Spinal cord (tissue), 10 donors: Measurements from ENCODE around the gene CUX1. TPM values are rescaled to one million over a fixed set of nuclear protein-coding genes. Genes with fewer than 3 reads are reported as not detected.

ENCODE experiments used
- DNase-seq, 6 donors: peaks; one replicate each; pipeline versions ENCODE4 v3.0.0 to v3.0.0-alpha.2; 2013 to 2015; ENCODE audit warnings: low spot score in 6 of 6, low read depth in 4 of 6
- H3K27ac ChIP-seq: one replicate; pipeline ENCODE4 v1.5.1; 2013; ENCODE audit warnings: low read depth, low read length, control low read depth
- H3K27me3 ChIP-seq: one replicate; pipeline ENCODE4 v1.6.1; 2013; ENCODE audit warnings: low read length; ENCODE audit not compliant: control insufficient read depth, insufficient read depth
- H3K36me3 ChIP-seq: one replicate; pipeline ENCODE4 v1.6.1; 2013; ENCODE audit warnings: low read length; ENCODE audit not compliant: control insufficient read depth, insufficient read depth
- H3K4me1 ChIP-seq: one replicate; pipeline ENCODE4 v1.6.1; 2013; ENCODE audit warnings: low read length; ENCODE audit not compliant: control insufficient read depth, insufficient read depth
- H3K4me3 ChIP-seq: one replicate; pipeline ENCODE4 v1.5.1; 2013; ENCODE audit warnings: low read depth, low read length, control low read depth
- H3K9me3 ChIP-seq: one replicate; pipeline ENCODE4 v1.6.1; 2013; ENCODE audit warnings: low read length; ENCODE audit not compliant: control insufficient read depth, insufficient read depth
- WGBS: methylation state at CpG from one replicate; pipeline ENCODE4 v1.1.5; 2013; ENCODE audit warnings: missing lambda C conversion rate; ENCODE audit not compliant: insufficient coverage; 5-methylcytosine and 5-hydroxymethylcytosine counted together
- polyA plus RNA-seq, 2 donors: library from polyadenylated mRNA; unstranded; fragments of 120-200 nt; gene quantifications; one replicate each; pipeline ENCODE4 v1.2.1, GENCODE V29; 2013; ENCODE audit not compliant: insufficient read length in 2 of 2
- total RNA-seq, 2 donors: library from RNA; depleted of rRNA in 1 of 2; stranded (reverse); fragments of 120-200 nt in 1 of 2; fragments of >200 nt in 1 of 2; gene quantifications; one replicate each; pipeline versions ENCODE4 v1.2.3 to v1.2.4, GENCODE V29; 2013 to 2014
- donor health status: healthy.

CUX1 gene
- total and polyA plus RNA-seq, 4 donors = 45.1 to 111 (median 76.1) TPM

DNA sequence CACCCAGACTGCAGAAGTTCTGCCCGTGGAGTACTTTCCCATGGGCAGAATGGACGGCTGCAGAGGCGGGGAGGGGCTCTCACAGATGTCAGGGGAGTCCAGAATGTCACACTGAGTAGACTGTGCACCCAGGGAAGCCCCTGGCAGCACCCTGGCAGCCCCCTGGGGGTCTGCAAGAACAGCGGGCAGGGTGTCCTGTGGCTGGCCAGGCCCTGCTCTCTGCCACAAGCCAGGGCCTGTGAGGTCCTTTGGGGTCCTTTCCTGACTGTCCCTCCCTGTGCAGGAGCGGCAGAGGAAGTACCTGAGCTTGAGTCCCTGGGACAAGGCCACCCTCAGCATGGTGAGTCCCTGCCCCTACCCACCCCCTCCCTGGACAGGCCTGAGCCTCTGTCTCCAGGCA lies 463.1 kb downstream of the CUX1 start:
- DNase-seq = no peak
- H3K4me1 ChIP-seq = peaks cover 21% of the 10 kb centered on the region
- no peaks in the 10 kb centered on the region for H3K27me3 ChIP-seq
- H3K36me3 ChIP-seq = peaks cover 18% of the 10 kb centered on the region
- 86% methylated on average over 5 of the region's 5 CpGs for whole genome bisulfite sequencing
- H3K27ac ChIP-seq = no peak overlapping the region
- H3K4me3 ChIP-seq = no peak overlapping the region
- H3K9me3 ChIP-seq = no peaks in the 10 kb centered on the region

DNA sequence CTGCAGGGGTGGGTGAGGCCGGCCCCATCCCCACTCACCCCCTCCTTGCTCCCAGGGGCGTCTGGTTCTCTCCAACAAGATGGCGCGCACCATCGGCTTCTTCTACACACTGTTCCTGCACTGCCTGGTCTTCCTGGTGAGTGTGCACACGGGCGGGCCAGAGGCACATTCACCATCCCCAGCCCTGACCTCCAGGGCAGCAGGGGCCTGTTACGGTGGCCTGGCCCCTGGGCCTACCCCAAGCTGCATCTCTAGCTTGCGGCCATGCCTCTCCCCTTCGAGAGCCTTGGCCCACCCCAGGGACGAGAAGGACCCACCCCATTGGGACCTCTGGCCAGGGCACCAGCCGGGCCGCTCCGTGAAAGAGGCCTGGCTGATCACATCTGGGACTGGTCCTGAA lies 464.4 kb downstream of the CUX1 start:
- Histone ChIP-seq H3K27ac (no peak overlapping the region), H3K27me3 (no peaks in the 10 kb centered on the region)
- WGBS = 88% methylated on average over 14 of the region's 14 CpGs

DNA sequence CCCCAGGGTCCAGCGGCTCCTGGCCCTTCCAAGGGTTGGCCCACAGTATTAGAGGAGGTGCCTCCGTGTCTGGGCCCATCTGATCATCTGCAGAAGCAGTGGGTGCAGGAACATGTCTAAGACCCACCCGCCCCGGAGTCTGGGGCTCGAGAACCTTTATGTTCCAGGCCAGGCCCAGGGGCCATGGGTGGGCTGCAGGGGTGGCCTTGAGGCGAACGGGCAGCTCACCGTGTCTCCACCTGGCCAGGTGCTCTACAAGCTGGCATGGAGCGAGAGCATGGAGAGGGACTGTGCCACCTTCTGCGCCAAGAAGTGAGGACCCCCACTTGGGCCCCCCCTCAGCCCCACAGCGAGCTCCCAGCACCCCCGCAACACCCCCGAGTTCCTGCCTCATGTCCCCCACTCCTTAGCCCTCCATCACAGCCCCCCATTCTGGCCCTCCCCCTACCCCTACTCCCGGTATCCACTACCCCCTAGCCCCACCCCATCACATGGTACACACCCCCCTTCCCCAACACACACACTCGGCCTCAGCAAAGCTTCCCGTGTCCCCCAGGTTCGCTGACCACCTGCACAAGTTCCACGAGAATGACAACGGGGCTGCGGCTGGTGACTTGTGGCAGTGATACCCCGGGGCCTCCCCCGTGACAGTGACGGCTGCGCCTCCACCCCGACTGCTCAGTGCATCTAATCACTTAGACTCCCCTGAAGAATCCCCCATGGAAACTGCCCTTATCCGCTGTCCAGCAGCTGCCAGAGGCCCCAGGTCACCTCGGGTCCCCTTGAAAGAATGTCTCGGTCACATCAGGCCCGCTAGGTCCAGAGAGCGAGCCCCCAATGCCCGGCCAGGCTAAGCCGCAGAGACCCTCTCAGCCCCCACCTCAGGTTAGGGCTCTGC lies 465.3 kb downstream of the CUX1 start:
- no peaks in the 10 kb centered on the region for H3K27me3 ChIP-seq
- peaks cover 18% of the 10 kb centered on the region for H3K36me3 ChIP-seq
- H3K4me3 ChIP-seq = no peak overlapping the region
- no peak overlapping the region for H3K27ac ChIP-seq
- no peaks in the 10 kb centered on the region for H3K9me3 ChIP-seq
- DNase-seq = no peak
- WGBS = 87% methylated on average over 27 of the region's 32 CpGs
- peaks cover 33% of the 10 kb centered on the region for H3K4me1 ChIP-seq

More for the DNA sequence above, 464.4 kb downstream of the CUX1 start:
- Histone ChIP-seq H3K36me3 (peaks cover 18% of the 10 kb centered on the region), H3K4me1 (peaks cover 30% of the 10 kb centered on the region), H3K4me3 (no peak overlapping the region), H3K9me3 (no peaks in the 10 kb centered on the region)
- no peak for DNase-seq

DNA sequence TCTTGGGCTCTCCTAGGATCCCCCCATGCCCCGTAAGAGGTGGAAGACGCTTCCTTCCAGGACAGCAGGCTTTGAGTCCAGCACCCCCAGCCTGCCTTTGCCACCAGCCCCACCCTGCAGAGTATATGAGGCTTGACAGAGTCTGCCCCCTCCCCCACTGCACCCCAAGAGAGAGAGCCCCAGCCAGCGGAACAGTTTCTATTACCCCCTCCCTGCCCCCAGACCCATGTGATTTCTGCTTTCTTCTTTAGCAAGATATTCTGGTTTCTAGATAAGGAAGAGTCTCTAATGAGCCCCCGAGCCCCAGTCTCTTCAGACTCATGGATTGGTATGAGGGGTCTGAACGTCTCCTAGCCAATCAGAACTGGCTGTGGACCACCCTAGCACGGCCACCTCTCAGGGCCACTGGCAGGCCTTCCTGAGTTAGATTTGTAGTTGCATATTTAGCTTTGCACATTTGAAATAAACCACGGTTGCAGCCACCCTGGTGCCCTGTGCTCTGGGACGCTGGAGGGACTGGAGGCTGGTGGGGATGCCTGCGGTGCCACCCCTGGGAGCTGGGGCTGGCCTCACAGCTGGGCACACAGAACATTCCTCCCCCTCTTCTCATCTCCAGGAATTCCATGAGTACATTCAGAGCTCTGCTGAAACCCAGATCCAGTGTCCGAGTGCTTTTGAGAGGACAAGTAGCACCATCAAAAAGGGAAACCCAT lies 466.2 kb downstream of the CUX1 start:
- WGBS = 84% methylated on average over 9 of the region's 10 CpGs
- DNase-seq = no peak
- no peaks in the 10 kb centered on the region for H3K9me3 ChIP-seq
- peaks cover 43% of the 10 kb centered on the region for H3K4me1 ChIP-seq
- H3K27me3 ChIP-seq = no peaks in the 10 kb centered on the region
- H3K4me3 ChIP-seq = no peak overlapping the region
- H3K36me3 ChIP-seq = peaks cover 15% of the 10 kb centered on the region
- no peak overlapping the region for H3K27ac ChIP-seq

DNA sequence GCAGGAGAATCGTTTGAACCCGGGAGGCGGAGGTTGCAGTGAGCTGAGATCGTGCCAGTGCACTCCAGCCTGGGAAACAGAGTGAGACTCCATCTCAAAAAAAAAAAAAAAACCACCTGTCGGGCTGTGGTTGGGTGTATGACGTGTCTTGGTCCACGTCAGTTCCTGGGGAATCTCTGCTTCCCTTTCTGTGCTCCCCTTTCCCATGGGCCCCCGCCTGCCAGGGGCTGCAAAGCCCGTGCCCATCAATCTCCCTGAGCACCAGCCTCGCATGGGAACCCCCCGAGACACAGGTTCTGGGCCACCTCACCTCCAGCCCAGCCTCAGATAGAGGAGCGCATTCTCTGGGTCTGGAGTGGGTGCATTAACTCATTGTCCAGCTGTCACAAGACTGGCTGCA lies 467.0 kb downstream of the CUX1 start:
- peaks cover 22% of the 10 kb centered on the region for H3K36me3 ChIP-seq
- H3K27ac ChIP-seq = no peak overlapping the region
- H3K4me1 ChIP-seq = peaks cover 48% of the 10 kb centered on the region
- WGBS = 91% methylated on average over 7 of the region's 12 CpGs
- no peaks in the 10 kb centered on the region for H3K9me3 ChIP-seq
- no peak for DNase-seq
- no peak overlapping the region for H3K4me3 ChIP-seq
- no peaks in the 10 kb centered on the region for H3K27me3 ChIP-seq

DNA sequence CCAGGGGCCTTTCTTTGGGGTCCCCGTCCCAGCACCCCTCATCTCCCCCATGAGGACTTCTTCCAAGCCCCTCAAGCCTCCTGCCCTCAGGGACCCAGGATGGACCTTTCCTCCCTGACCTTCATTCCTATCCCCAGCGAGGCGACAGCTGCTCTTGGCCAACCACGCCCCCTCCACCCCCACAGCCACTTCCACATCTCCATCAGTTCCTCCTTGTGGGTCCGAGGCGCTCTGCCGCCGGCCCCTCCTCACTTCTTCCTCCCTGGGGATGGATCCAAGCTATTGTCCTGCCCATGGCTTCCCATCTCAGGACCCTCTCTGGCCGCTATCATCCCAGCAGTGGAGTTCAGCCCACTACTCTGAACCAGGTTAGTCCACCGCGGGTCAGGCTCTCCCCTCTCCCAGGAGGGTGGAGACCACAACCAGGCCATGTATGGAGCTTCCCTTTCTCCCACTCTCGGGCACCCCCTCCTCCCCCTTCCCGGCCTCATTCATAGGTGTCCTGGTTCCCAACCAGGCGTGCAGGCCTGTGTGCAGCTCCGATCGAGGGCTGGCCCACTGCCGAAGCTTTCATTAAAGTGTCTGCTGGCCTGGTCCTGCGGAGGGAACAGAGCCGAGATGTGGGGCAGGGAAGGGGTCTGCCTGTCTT lies 467.6 kb downstream of the CUX1 start:
- H3K27ac ChIP-seq = peak overlapping the region; percentile 33

DNA sequence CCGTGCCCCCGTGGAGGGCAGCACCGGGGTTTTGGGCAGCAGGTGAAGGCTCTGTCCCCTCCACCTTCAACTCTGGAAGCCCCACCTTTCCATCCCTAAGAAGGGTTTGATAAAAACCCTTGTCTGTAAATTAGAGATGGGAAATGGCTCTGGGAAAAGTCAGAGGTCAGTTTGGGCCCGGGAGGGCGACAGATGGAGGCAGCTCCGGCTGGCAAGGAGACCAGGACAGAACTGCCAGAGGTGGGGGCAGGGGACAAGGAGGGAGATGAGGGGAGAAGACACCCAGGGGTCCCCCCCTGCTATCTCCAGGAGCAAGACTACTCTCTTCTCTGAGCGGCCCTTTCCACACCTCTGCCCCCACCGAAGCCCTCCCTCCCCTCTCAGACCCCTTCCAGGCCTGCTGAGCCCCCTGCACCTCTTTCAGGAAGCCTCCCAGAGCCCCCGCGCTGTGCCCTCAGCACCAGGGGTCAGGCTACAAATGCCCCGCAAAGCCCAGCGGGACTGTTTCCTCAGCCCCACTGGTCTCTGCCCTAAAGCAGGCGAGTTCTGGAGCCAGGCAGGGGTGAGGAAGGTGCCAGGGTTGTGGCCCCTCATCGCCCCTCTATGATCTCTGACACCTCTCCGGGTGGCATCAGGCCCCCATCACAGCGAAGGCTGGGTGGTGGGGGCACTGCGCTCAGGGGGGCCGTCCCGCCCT lies 468.3 kb downstream of the CUX1 start:
- 13% methylated on average over 15 of the region's 19 CpGs for WGBS
- DNase-seq = peak in 1 of 6 donors; percentile 9

More for the DNA sequence above, 467.6 kb downstream of the CUX1 start:
- H3K9me3 ChIP-seq = no peaks in the 10 kb centered on the region
- no peak overlapping the region for H3K4me3 ChIP-seq
- H3K36me3 ChIP-seq = peaks cover 21% of the 10 kb centered on the region
- peak in 2 of 6 donors; percentile 30 to 39 for DNase-seq
- H3K27me3 ChIP-seq = no peaks in the 10 kb centered on the region
- peaks cover 46% of the 10 kb centered on the region for H3K4me1 ChIP-seq
- 37% methylated on average over 19 of the region's 19 CpGs for WGBS

DNA sequence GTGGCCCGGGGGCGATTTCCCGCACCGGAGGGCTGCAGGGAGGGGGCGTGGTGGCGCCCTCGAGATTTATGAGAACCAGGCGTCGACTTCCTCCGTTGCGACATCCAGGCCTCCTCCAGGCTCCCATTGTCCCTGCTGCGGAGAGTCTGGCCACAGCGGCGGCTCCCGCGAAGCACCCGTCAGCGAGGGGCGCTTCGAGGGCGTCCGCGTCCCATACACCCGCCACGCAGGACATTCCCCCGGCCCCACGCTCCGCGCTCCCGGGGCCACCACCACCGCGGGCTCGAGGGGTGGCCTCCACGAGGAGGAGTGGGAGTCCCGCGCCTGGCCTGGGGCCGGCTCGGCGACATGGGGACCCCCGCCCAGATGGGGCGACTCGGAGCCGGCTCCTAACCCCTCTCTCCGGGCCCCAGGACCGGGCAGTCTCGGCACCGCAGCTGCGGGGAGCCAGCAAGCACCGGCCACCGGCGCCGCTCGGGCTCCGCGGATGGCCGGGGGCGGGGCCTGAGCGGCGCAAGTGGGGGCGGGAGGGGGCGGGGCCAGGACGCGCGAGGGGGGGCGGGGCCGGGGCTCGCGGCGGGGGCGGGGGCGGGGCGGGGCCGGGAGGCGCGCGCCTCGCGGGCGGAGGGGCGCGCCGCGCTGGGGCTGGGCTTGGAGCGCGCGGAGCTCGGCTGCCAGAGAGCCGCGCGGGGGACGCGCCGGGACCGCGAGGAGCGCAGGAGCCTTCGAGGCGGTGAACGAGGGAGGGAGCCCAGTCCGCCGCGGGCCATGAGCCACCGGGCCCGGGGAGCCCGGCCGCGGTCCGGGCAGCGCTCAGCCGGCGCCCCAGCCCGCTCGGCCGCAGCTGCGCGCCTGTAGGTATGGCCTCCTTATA lies 469.0 kb downstream of the CUX1 start, which contains the start of gene SH2B2:
Gene SH2B2, plus strand, starts transcription at position 632 of the 874 bp plus-strand sequence. CDS start 13,683 bp downstream, outside the sequence.
- Histone ChIP-seq H3K9me3 (no peaks in the 10 kb centered on the region), H3K27me3 (no peaks in the 10 kb centered on the region), H3K36me3 (peaks cover 22% of the 10 kb centered on the region), H3K4me3 (peak within 1 kb of the TSS; percentile 85), H3K27ac (peak within 1 kb of the TSS; percentile 69), H3K4me1 (peaks cover 51% of the 10 kb centered on the region)
- peak in 4 of 6 donors; percentile 38 to 86 (median 69) for DNase-seq
- under 1% methylated on average over 107 of the region's 116 CpGs for WGBS

More for the DNA sequence above, 468.3 kb downstream of the CUX1 start:
- Histone ChIP-seq H3K9me3 (no peaks in the 10 kb centered on the region), H3K27ac (peak overlapping the region; percentile 35), H3K36me3 (peaks cover 19% of the 10 kb centered on the region), H3K4me1 (peaks cover 44% of the 10 kb centered on the region), H3K27me3 (no peaks in the 10 kb centered on the region), H3K4me3 (peak overlapping the region; percentile 46)
